Esophagus squamous epithelium (tissue), 5 donors: Measurements from ENCODE around the gene PIP5K1B. TPM values are rescaled to one million over a fixed set of nuclear protein-coding genes. Genes with fewer than 3 reads are reported as not detected.
A peak's percentile ranks its signal among the peaks of the same experiment; 100 is the strongest.

Experiments
- DNase-seq: peaks from one replicate; lab custom pipeline; 2025; lab: John Stamatoyannopoulos, UW
- H3K27ac ChIP-seq, 4 donors: fragments of 200-600 bp; sonication (generic); one replicate each; pipeline ENCODE4 v1.5.1; 2016 to 2019; ENCODE audit warnings: mild to moderate bottlenecking in 1 of 4
- H3K27me3 ChIP-seq, 4 donors: fragments of 200-600 bp; sonication (generic); 1 replicate in 3 of 4; 2 replicates in 1 of 4; pipeline versions ENCODE4 v1.5.1 to v1.6.0; 2017 to 2021; ENCODE audit warnings: antibody characterized with exemption in 1 of 4
- H3K36me3 ChIP-seq, 3 donors: fragments of 200-600 bp; sonication (generic); one replicate each; pipeline ENCODE4 v1.5.1; 2016 to 2019
- H3K4me1 ChIP-seq, 3 donors: fragments of 200-600 bp; sonication (generic); one replicate each; pipeline ENCODE4 v1.5.1; 2017 to 2019
- H3K4me3 ChIP-seq, 4 donors: fragments of 200-600 bp; sonication (generic); 1 replicate in 3 of 4; 2 replicates in 1 of 4; pipeline ENCODE4 v1.5.1; 2016 to 2019; ENCODE audit warnings: mild to moderate bottlenecking in 2 of 4, moderate library complexity in 1 of 4
- H3K9me3 ChIP-seq, 3 donors: fragments of 200-600 bp; sonication (generic); one replicate each; pipeline ENCODE4 v1.5.1; 2016 to 2019
- POLR2A ChIP-seq, 4 donors: fragments of 450-650 bp; IDR thresholded peaks; one replicate each; pipeline ENCODE4 v1.6.1; 2017; ENCODE audit warnings: antibody characterized with exemption in 4 of 4, mild to moderate bottlenecking in 4 of 4, moderate library complexity in 3 of 4
- WGBS, 2 donors: methylation state at CpG; one replicate each; pipeline ENCODE4 v1.1.5; 2018; 5-methylcytosine and 5-hydroxymethylcytosine counted together
- intact Hi-C: fragments of 100-400 bp; cut with DNase I; formaldehyde crosslinking; loops from one replicate; pipeline ENCODE4 v1.15.0; 2022
- total RNA-seq, 4 donors: library from RNA; depleted of rRNA; stranded (reverse); fragments of >200 nt; gene quantifications; one replicate each; pipeline ENCODE4 v1.1.0, GENCODE V29; 2016
- TF ChIP-seq, protein P1 (sequence below), 6 experiments: fragments of 450-650 bp in 4 of 6; fragments of 200-600 bp in 2 of 6; sonication (generic) in 2 of 6; IDR thresholded peaks; one replicate each; pipeline ENCODE4 v1.5.1; 2016 to 2019; ENCODE audit warnings: antibody characterized with exemption in 6 of 6, mild to moderate bottlenecking in 4 of 6, moderate library complexity in 4 of 6
- donor health status: DM: yes; HTN: yes; CAD: no.

The PIP5K1B gene
- under 1 TPM in 3 of 4 donors, not detected in 1; 0.38 to 0.97 (median 0.56) TPM for total RNA-seq

GRCh38 chr9:68704814-68705530 is at the start of gene PIP5K1B:
Gene PIP5K1B (plus strand): TSS chr9:68705240. CDS start chr9:68822615, 117,375 bp downstream.
- Histone ChIP-seq H3K36me3 (no peaks in the 10 kb centered on the region), H3K4me3 (peak within 1 kb of the TSS; percentile 48 to 81 (median 64)), H3K27me3 (peaks cover 0 to 93% (median 6%) of the 10 kb centered on the region in 4 donors), H3K4me1 (peaks cover 16 to 25% (median 18%) of the 10 kb centered on the region in 3 donors), H3K9me3 (no peaks in the 10 kb centered on the region), H3K27ac (peak within 1 kb of the TSS in 3 of 4 donors; percentile 19 to 69 (median 62))
- WGBS, 2 donors, result no CpG with 5 or more reads among the region's 84 CpGs
- TF ChIP-seq, protein P1, sequence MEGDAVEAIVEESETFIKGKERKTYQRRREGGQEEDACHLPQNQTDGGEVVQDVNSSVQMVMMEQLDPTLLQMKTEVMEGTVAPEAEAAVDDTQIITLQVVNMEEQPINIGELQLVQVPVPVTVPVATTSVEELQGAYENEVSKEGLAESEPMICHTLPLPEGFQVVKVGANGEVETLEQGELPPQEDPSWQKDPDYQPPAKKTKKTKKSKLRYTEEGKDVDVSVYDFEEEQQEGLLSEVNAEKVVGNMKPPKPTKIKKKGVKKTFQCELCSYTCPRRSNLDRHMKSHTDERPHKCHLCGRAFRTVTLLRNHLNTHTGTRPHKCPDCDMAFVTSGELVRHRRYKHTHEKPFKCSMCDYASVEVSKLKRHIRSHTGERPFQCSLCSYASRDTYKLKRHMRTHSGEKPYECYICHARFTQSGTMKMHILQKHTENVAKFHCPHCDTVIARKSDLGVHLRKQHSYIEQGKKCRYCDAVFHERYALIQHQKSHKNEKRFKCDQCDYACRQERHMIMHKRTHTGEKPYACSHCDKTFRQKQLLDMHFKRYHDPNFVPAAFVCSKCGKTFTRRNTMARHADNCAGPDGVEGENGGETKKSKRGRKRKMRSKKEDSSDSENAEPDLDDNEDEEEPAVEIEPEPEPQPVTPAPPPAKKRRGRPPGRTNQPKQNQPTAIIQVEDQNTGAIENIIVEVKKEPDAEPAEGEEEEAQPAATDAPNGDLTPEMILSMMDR (IDR thresholded peaks at IDR 0.05), result peak in 2 of 6 experiments; percentile 18 to 30
- TF ChIP-seq POLR2A (IDR thresholded peaks at IDR 0.05), result peak in 1 of 4 donors; percentile 44
- DNase-seq, result peak; percentile 22
- intact Hi-C loops, result no loop called here

DNA sequence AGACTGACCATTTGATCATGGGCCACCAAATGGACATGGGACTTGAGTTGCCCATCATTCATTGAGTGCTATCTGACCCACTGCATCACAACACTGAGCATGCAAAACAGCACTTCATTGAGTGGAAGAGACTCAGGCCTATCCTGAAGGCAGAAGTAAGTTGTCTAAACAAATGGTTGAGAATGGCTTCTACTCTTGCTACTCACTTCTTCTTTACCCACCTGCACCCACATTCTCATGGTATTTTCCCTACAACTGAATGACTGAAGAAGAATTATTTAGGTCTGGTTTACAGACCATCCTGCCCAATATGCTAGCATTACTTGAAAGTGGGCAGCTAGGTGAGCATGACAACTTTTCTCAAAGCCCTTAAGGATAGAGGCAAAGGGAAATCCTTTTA is 41.0 kb upstream of the PIP5K1B start:
- intact Hi-C loops, result no loop called here
- Histone ChIP-seq H3K4me3 (no peak overlapping the region), H3K4me1 (no peaks in the 10 kb centered on the region), H3K36me3 (no peaks in the 10 kb centered on the region), H3K9me3 (no peaks in the 10 kb centered on the region), H3K27me3 (no peaks in the 10 kb centered on the region), H3K27ac (no peak overlapping the region)
- TF ChIP-seq POLR2A (IDR thresholded peaks at IDR 0.05), result no peak
- TF ChIP-seq, protein P1 (IDR thresholded peaks at IDR 0.05), result no peak
- DNase-seq, result no peak

DNA sequence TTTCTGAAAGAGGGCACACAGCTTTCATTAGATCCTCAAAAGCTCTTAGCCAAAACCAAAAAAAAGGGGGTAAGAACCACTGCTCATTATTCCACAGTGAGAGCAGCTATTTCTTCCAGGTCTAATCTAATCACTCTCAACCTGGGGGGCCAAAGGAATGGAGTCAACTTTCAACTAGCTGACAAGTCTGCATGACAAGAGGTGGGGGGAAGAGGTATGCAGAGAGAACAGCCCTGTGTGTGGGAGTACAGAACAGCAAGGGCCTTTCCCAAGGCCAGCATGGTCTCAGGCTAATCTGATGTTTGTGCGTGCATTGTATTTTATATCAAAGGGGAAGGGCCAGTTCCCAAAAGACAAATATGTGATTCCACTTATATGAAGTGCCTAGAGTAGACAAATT is 36.9 kb upstream of the PIP5K1B start:
- intact Hi-C loops, result no loop called here
- whole genome bisulfite sequencing, 2 donors, result 70 to 100% methylated on average over 1 of the region's 1 CpG
- Histone ChIP-seq H3K27me3 (no peaks in the 10 kb centered on the region), H3K4me1 (no peaks in the 10 kb centered on the region), H3K9me3 (no peaks in the 10 kb centered on the region), H3K36me3 (no peaks in the 10 kb centered on the region), H3K4me3 (no peak overlapping the region), H3K27ac (no peak overlapping the region)
- no peak for DNase-seq
- TF ChIP-seq, protein P1 (IDR thresholded peaks at IDR 0.05), result no peak
- no peak for TF ChIP-seq POLR2A (IDR thresholded peaks at IDR 0.05)

DNA sequence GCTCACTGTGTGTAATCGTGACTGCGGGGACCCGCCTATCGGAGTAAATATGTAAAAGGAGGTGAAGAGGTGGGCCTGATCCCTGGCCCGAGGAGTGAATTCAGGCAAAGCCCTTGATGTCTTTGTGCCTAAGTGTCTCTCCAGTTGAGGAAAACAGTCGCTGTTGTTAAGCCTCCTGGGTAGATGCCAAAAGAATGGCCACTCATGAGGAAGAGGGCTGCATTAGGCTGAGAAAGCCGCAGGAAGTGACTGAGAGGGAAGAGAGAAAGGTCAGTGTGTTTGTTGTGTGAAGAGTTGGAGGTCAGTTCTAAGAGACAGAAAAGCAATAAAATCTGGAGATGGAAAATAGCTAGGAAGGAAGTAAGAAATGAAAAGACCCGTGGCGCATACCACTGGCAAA is 35.8 kb upstream of the PIP5K1B start:
- 47 to 55% methylated on average over 9 of the region's 9 CpGs for WGBS, 2 donors
- no peaks in the 10 kb centered on the region for H3K36me3 ChIP-seq
- H3K4me1 ChIP-seq, result no peaks in the 10 kb centered on the region
- no peak for DNase-seq
- H3K27me3 ChIP-seq, result peaks cover 0 to 3% (median 0%) of the 10 kb centered on the region in 4 donors
- H3K4me3 ChIP-seq, result no peak overlapping the region
- TF ChIP-seq POLR2A (IDR thresholded peaks at IDR 0.05), result no peak
- TF ChIP-seq, protein P1 (IDR thresholded peaks at IDR 0.05), result no peak
- H3K9me3 ChIP-seq, result no peaks in the 10 kb centered on the region
- no peak overlapping the region for H3K27ac ChIP-seq
- intact Hi-C loops, result no loop called here

DNA sequence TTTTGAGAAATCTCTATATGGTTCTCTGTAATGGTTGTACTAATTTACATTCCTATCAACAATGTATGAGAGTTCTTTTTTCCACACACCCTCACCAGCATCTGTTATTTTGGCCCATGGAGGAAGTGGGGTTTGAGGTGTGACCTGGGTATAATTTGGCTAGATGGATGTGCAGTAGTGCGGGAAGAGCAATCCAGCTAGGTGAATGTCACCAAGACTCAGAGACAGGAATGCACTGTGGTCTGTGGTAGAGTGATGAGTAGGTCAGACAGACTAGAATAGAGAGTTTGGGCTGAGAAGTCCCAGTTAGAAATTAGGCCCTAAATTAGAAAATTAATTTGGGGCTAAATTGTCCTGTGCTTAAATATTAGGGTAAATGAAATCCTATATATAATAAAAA is 32.8 kb upstream of the PIP5K1B start:
- no peak overlapping the region for H3K4me3 ChIP-seq
- no peak overlapping the region for H3K27ac ChIP-seq
- H3K27me3 ChIP-seq, result peaks cover 0 to 12% (median 0%) of the 10 kb centered on the region in 4 donors
- WGBS, 2 donors, result 85 to 92% methylated on average over 1 of the region's 1 CpG
- no peak for DNase-seq
- H3K9me3 ChIP-seq, result no peaks in the 10 kb centered on the region
- intact Hi-C loops, result no loop called here
- H3K4me1 ChIP-seq, result no peaks in the 10 kb centered on the region
- H3K36me3 ChIP-seq, result no peaks in the 10 kb centered on the region
- TF ChIP-seq, protein P1 (IDR thresholded peaks at IDR 0.05), result no peak
- TF ChIP-seq POLR2A (IDR thresholded peaks at IDR 0.05), result no peak
